Hematopoietic multipotent progenitor cell treated with erythropoietin and hydrocortisone succinate and interleukin-3 and kit ligand, for 8 days (in vitro differentiated cells): ENCODE results near the gene CSNK1G3.
"Not testable (repeated sequence)": the region's sequence is repeated elsewhere in the genome, so short reads cannot be mapped to it uniquely, and the experiment has no call there.

ENCODE experiments used
- DNase-seq: peaks from one replicate; pipeline ENCODE4 v3.0.0-alpha.2; 2015

Gene CSNK1G3

DNA sequence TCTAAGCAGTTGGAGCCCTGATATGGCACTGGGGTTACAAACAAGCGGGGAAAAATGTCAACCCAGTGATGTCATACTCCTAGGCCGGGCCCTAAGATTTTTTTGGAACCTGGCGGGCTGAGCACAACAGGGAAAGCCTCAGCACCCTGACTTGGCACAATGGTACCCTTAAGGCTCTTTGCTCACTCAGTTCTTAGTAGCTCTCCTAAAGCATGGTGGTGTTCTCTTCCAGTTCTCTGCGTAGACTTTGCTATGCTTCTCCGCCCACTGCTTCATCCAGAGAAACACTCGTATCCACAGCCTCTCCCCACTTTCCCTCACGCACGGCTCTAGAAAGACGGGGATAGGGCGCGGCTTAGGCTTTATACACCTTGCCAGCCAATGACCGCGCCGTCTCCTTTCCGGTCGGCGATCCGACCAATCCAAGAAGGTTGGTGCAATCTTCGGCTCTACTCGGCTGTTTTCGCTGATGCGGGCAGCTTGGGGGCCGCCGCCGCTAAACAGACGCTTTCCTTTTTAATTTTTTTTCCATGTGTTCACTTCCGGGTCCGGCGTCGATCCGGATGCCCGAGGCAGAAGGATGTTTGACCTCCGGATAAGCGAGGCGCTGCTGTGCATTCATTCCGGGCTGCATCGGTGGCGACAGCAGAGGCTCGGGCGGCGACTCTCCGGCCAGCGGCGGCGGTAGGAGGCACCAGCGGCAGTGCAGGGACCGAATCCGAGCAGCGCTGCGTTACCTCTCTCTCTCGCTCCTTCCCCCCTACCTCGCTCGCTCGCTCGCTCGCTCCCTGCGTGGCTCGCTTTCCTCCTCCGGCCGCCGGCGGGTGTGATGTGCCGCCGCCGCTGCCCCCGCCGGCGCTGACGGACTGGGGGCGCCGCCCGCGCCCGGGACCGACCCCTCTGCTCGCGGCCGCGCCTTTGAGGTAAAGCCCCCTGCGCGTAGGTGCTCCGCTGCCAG, at the start of gene CSNK1G3:
Gene CSNK1G3 (plus strand): TSS at position 530 of the 958 bp plus-strand sequence. CDS start 33,487 bp downstream, outside the sequence.
- DNase-seq: peak; percentile 97

DNA sequence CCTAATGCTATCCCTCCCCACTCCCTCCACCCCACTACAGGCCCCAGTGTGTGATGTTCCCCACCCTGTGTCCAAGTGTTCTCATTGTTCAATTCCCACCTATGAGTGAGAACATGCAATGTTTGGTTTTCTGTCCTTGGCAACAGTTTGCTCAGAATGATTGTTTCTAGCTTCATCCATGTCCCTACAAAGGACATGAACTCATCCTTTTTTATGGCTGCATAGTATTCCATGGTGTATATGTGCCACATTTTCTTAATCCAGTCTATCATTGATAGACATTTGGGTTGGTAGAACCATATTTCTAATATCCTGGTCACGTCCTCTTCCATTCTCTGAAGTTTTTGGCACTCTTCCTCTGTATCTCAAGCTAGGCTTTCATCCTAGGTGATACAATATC, 45.1 kb upstream of the CSNK1G3 start:
- not testable (repeated sequence) for DNase-seq

DNA sequence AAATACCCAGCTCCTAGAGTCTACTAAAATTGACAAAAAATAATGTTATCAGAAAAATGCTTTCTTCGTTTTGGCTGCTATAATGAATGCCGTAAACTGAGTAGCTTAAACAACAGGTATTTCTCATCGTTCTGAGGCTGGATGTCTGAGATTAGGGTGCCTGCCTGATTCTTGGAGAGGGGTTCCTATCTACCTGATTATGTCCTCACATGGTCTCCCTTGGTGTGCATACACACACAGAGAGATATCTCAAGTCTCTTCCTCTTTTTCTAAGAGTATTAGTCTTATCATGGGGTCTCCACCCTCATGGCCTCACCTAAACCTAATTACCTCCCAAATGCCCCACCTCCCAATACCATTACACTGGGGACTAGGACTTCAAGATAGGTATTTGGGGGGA, 40.6 kb upstream of the CSNK1G3 start:
- DNase-seq: no peak

DNA sequence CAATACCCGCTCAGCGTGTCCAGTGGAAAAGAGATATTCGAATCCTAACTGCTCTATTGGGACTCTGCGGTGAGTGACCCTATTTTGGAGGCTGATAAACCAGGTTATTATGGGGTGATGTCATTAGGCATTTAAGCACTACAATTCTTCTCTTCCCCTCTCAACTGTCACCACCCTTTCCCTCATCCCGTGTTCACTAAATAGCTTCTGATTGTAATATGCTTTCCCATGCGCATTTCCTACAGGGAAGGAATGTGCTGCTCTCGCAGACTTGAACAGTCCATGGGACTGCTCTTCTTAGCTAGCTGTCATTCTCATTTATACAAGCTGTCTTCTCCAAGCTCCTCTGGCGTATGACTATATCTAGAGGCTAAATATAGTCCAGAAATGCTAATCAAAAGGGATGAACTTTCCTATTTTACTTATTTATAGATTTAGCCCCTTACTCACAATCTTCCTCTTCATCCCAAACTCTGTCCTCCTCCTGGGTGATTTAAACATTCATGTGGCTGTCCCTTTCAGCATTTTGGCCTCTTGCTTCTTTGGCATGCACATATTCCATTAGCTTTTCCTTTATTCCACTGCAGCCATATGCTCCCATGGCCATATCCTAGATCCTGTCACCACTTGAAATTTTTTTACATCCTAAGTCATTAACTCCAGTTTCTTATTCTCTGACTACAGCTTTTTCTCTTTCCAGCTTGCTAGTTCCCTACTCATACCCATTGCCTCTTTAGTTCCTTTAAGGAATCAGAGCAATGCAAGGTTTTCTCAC, 39.6 kb upstream of the CSNK1G3 start:
- DNase-seq: no peak

DNA sequence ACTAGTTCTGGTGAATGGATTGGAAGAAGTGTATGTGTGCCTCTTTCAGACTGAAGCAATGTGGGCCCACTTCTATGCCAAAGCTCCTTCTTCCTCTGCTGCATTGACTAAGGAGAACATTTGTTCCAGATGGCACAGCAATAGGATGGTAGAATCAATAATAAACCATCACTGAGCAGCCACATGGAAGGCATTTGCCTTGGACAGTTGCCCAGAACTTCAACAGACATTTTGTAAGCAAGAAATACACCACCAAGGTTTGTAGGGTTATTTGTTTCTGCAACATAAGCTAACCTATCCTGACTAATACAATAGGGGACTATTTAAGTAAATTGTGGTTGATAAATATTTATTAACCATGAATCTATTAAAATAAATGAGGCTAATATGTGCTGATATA, 37.7 kb upstream of the CSNK1G3 start:
- no peak for DNase-seq

DNA sequence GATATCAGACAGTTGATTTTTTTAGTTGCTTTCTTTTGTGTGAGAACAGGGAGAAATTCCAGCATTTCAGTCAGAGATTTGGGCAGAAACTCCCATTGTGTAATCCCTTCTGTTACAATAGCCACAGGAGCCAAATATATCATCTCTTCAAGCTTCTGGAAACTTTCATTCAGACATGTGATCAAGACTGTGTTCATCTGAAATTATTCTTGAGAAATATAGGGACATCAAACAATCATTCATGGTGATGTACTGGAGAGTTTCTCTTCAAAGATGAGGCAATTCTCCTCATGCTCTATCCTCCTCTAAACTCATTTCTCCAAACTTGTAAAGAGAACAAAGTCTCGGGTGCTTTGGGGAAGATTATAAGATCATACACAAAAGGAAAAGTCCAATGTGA, 35.2 kb upstream of the CSNK1G3 start:
- DNase-seq: no peak

GRCh38 chr5:123478546-123478945, 33.4 kb upstream of the CSNK1G3 start:
- DNase-seq: no peak

- no peak for DNase-seq
Observed at GRCh38 chr5:123482258-123482657, 29.7 kb upstream of the CSNK1G3 start.

DNA sequence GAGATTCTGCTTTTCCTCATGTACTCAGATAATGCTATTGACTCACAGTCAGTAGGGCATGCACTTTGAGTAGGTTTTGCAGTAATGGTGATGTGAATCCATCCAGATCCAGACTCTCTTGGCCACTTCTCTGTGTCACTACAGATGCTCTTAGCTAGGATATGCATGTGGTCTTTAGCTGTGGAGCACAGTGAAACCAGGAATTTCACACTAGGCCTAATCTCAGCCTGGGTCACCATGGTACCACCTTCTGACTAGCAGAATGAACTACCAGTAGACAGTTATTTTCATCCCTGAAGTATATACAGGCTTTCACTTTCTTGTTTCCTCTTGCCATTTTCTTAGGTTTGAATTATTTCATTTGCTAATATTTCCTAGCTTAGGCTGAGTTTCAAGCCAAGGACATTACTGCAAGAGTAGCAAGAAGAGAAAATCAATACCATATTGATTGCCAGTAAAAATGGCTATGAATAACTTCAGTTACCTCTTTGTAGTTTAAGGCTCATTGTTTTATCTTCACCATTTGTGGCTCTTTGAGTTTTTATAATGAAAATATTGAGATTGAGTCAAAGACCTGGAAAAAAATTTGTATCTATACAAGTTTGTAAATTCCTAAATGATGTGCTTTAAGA, 28.4 kb upstream of the CSNK1G3 start:
- no peak for DNase-seq

DNA sequence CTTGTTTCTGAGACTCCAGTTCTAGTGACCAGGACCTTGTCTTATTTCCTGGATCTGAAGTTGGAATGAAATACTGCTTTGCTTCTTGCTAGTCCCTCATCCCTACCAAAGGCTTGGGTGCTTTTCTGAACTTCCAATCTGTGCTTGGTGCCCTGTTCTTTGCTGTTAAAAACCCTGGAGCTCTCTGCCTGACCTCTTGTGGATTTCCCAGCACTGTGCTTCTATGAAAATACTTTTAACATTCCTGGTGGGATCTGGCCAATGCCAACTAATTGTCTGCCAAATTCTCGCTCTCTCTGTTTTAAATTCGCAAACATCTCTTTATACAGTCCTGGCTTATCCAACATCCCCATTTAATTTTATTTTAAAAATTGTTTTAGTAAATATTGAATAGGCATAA, 26.7 kb upstream of the CSNK1G3 start:
- no peak for DNase-seq

- no peak for DNase-seq
Observed at GRCh38 chr5:123486951-123487655, 24.9 kb upstream of the CSNK1G3 start.

DNA sequence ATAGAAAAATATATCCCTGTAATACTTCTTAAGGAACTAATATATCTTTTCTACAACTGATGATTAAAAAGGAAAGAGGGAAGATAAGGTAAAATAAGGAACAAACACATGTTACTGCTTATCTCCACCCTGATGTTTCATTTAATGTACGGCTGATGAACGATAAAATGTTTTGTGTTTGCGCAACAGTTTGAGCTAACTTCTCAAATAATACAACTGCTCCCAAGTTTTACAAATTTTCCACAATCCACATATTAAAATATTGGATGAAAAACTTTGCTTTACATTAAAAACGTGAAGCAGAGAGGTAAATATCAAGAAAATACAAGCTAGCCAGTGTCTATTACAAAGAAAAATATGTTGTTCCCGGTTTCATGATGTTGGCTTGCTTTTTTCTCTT, 21.0 kb upstream of the CSNK1G3 start:
- DNase-seq: no peak

GRCh38 chr5:123495211-123495610, 16.8 kb upstream of the CSNK1G3 start:
- not testable (repeated sequence) for DNase-seq

- DNase-seq: no peak
Observed at GRCh38 chr5:123496892-123497291, 15.1 kb upstream of the CSNK1G3 start.

DNA sequence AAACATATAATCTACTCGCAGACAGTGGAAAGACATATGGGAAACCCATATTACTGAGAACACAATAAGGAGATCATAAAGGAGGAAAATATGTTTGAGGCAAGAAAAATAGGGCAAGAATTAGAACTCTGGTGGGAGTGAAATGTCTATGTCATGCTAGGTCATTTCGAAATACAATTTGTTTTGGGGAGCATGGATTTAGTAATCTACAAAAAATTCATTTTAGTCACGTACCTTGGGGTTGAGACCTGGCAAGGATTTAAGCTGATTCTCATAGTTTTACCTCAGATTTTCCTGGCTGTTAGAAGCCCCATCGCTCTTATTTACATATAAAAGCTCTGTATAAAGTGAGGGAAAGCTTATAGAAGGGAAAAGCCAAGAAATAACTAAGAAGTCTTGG, 11.5 kb upstream of the CSNK1G3 start:
- DNase-seq: no peak

DNA sequence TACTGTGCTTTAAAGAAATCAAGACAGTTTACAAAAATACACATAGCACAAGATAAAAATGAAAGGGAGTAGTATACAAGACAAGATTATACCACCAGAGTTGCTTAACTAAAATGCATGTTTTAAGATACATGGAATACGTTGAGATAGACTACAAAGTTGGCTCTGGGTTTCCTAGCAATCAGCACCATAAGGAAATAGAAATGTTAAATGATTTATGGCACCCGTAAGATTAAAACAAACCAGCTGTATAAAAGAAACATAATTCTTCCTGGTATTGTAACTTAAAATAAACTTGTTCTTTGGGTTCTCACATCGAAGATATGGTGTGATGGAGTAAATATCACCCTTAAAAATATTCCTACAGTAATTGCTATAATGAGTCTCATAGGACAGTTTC, 9.9 kb upstream of the CSNK1G3 start:
- no peak for DNase-seq

DNA sequence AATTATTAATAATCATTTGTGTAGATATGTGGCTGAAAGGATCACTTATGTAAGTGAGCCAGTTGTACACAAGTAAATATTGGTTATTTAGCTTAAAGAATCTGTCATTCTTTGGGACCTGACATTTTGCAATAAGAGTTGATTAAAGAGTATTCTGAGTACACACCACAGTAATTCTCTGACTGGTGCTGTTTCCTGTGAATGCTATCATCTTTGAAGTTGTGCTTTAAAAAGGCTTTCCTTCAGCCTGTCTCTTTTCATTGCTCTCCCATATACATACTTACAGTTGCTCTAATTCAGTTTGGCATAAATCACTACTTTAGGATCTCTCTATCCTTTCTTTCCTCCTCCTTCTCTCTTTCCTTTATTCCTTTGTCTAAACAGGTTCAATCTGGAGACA, 8.7 kb upstream of the CSNK1G3 start:
- DNase-seq: no peak

- no peak for DNase-seq
Observed at GRCh38 chr5:123505633-123506032, 6.3 kb upstream of the CSNK1G3 start.

- no peak for DNase-seq
Observed at GRCh38 chr5:123508441-123508840, 3.5 kb upstream of the CSNK1G3 start.

GRCh38 chr5:123511290-123511647, 708 bp upstream of the CSNK1G3 start:
- peak; percentile 7 for DNase-seq

DNA sequence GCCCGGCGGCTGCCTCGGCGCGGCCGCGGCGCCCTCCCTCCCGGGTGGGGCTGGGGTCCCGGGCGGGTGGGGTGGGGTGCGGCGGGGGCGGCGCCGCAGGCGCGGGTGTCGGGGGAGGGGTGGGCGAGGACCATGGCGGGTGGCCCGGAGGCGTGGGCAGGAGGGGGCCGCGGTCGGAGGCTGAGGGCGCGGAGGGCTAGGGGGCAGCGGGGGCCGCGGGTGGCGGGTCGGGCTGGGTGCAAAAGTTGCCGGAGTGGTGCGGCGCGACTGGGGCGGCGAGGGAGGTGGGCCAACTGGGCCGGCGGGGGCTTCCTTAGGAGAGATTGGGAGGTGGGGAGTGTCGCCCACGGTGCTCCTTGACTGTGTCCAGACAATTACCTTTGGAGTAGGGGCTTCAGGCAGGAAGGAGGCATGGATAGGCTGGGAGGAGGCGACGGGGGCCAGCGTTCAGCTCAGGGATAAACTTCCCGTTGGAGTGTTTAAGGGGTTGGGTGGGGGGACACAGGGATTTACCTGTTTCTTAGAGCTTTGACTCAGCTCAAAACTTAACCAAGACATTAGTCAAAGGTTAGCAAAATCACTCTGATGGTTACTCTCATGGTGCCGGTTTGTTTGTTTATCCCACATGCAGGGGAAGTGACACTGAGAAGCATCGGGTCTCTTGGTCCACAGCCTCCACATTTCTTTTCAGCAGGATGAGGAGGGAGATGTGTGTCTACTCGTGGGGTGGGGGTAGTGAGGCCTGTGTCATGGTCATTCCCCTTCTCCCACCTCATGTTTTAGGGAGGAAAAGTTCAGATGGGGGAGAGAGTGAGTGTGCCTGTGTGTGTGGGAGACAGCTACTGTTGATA, 859 bp downstream of the CSNK1G3 start:
- peak; percentile 26 for DNase-seq
